Osteocyte (in vitro differentiated cells): ENCODE results near the gene PLCG2. TPM values are rescaled to one million over a fixed set of nuclear protein-coding genes. Genes with fewer than 3 reads are reported as not detected.
"Not testable (repeated sequence)": the region's sequence is repeated elsewhere in the genome, so short reads cannot be mapped to it uniquely, and the experiment has no call there.

Source experiments
- DNase-seq: peaks from one replicate; pipeline ENCODE4 v3.0.0; 2021; ENCODE audit warnings: mixed read lengths; ENCODE audit not compliant: unreplicated experiment; ENCODE audit errors: extremely low spot score
- H3K27ac Mint-ChIP-seq: one replicate; pipeline ENCODE4 v1.8.0; 2021; ENCODE audit warnings: mild to moderate bottlenecking, mixed read lengths; ENCODE audit not compliant: unreplicated experiment
- H3K27me3 Mint-ChIP-seq: one replicate; pipeline ENCODE4 v1.8.0; 2021; ENCODE audit warnings: mixed read lengths; ENCODE audit not compliant: unreplicated experiment
- H3K36me3 Mint-ChIP-seq: one replicate; pipeline ENCODE4 v1.8.0; 2021; ENCODE audit warnings: mixed read lengths; ENCODE audit not compliant: unreplicated experiment
- H3K4me1 Mint-ChIP-seq: one replicate; pipeline ENCODE4 v1.8.0; 2021; ENCODE audit warnings: mixed read lengths; ENCODE audit not compliant: unreplicated experiment
- H3K4me3 Mint-ChIP-seq: one replicate; pipeline ENCODE4 v1.8.0; 2021; ENCODE audit warnings: mild to moderate bottlenecking, moderate library complexity, mixed read lengths; ENCODE audit not compliant: unreplicated experiment
- H3K9me3 Mint-ChIP-seq: one replicate; pipeline ENCODE4 v1.8.0; 2021; ENCODE audit warnings: mixed read lengths; ENCODE audit not compliant: unreplicated experiment
- total RNA-seq: library from RNA; stranded (reverse); gene quantifications from 2 replicates; pipeline ENCODE4 v1.2.1, GENCODE V29; 2021
- TF ChIP-seq, protein P1 (sequence below): fragments of 200-600 bp; sonication (generic); IDR thresholded peaks from 2 replicates; pipeline ENCODE4 v1.5.0; 2021; ENCODE audit warnings: antibody characterized with exemption, mild to moderate bottlenecking, moderate library complexity

PLCG2 gene
- total RNA-seq, 1 donor from 2014 or later, result not detected

DNA sequence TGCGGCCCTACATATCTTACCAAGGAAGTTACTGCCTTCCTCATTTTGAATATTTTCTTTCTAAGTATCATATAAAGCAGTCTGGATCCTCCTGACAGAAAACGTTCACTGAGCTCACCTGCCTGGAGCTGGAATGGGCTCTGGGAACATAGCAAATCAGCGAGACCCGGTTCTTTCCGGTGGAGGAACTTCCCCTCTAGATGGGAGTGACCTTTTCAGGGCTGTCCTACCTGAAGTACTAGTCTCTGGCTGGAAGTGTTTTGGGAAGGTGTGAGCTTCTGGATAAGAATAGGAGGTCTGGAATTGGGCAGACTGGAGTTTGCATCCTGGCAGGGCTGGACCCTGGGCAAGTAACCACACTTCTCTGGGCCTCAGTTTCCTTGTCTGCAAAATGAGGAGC lies 152.8 kb downstream of the PLCG2 start:
- Mint-ChIP-seq H3K9me3 (no peaks in the 10 kb centered on the region), H3K36me3 (no peaks in the 10 kb centered on the region), H3K4me3 (no peak overlapping the region), H3K27ac (no peak overlapping the region), H3K4me1 (no peaks in the 10 kb centered on the region), H3K27me3 (peaks cover 7% of the 10 kb centered on the region)
- TF ChIP-seq, protein P1, sequence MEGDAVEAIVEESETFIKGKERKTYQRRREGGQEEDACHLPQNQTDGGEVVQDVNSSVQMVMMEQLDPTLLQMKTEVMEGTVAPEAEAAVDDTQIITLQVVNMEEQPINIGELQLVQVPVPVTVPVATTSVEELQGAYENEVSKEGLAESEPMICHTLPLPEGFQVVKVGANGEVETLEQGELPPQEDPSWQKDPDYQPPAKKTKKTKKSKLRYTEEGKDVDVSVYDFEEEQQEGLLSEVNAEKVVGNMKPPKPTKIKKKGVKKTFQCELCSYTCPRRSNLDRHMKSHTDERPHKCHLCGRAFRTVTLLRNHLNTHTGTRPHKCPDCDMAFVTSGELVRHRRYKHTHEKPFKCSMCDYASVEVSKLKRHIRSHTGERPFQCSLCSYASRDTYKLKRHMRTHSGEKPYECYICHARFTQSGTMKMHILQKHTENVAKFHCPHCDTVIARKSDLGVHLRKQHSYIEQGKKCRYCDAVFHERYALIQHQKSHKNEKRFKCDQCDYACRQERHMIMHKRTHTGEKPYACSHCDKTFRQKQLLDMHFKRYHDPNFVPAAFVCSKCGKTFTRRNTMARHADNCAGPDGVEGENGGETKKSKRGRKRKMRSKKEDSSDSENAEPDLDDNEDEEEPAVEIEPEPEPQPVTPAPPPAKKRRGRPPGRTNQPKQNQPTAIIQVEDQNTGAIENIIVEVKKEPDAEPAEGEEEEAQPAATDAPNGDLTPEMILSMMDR, result no peak
- DNase-seq, result peak; percentile 59

DNA sequence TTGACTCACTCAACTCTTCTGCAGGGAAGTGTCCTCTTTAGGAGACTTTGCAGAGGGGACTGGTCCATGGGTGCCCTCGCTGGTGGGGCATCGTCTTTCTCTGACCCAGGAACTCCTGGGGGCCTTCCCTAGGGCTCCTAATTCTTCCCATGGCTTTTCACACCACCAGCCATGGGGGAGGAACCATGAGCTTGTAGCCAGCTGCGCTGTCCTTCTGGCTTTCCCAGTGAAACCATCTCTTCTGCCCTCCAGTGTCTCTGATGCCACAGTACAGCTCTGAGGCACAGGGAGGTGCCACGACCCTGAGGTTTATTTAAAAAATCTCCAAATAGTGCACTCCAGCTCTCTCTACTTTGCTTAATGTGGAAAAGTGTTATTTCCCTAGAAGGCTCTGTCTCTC lies 153.6 kb downstream of the PLCG2 start:
- TF ChIP-seq, protein P1, result no peak
- no peaks in the 10 kb centered on the region for H3K9me3 Mint-ChIP-seq
- DNase-seq, result peak; percentile 73
- H3K4me1 Mint-ChIP-seq, result no peaks in the 10 kb centered on the region
- H3K4me3 Mint-ChIP-seq, result no peak overlapping the region
- no peak overlapping the region for H3K27ac Mint-ChIP-seq
- peaks cover 13% of the 10 kb centered on the region for H3K27me3 Mint-ChIP-seq
- H3K36me3 Mint-ChIP-seq, result no peaks in the 10 kb centered on the region

DNA sequence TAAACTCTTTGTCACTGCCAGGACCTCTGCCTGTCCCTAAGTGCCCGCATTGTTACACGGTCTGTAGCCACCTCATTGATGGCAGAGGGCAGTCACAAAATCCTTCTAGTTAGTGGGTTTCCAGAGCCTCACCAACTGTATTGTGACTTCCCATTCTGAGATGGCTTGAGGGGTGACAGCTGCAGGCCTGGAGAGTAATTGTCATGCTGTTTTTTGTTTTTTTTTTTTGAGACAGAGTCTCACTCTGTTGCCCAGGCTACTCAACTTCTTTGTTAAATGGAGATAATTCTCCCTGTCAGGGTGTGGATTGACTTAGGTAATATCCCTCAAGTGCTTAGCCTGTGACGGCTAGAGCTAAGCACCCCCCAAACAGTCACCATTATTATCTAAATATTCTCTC lies 154.3 kb downstream of the PLCG2 start:
- Mint-ChIP-seq H3K27me3 (peaks cover 13% of the 10 kb centered on the region), H3K9me3 (no peaks in the 10 kb centered on the region), H3K36me3 (no peaks in the 10 kb centered on the region), H3K27ac (no peak overlapping the region), H3K4me1 (no peaks in the 10 kb centered on the region), H3K4me3 (no peak overlapping the region)
- TF ChIP-seq, protein P1, result no peak
- DNase-seq, result peak; percentile 51

DNA sequence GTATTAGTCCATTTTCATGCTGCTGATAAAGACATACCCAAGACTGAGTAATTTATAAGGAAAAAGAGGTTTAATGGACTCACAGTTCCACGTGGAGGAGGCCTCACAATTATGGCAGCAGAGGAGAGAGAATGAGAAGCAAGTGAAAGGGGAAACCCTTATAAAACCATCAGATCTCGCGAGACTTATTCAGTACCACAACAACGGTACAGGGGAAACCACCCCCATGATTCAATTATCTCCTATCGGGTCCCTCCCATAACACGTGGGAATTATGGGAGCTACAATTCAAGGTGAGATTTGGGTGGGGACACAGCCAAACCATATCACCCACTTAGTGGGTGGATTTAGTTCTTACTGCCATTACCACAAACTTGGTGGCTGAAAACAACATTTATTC lies 155.6 kb downstream of the PLCG2 start:
- DNase-seq, result peak; percentile 25
- H3K36me3 Mint-ChIP-seq, H3K27ac Mint-ChIP-seq: not testable (repeated sequence)

DNA sequence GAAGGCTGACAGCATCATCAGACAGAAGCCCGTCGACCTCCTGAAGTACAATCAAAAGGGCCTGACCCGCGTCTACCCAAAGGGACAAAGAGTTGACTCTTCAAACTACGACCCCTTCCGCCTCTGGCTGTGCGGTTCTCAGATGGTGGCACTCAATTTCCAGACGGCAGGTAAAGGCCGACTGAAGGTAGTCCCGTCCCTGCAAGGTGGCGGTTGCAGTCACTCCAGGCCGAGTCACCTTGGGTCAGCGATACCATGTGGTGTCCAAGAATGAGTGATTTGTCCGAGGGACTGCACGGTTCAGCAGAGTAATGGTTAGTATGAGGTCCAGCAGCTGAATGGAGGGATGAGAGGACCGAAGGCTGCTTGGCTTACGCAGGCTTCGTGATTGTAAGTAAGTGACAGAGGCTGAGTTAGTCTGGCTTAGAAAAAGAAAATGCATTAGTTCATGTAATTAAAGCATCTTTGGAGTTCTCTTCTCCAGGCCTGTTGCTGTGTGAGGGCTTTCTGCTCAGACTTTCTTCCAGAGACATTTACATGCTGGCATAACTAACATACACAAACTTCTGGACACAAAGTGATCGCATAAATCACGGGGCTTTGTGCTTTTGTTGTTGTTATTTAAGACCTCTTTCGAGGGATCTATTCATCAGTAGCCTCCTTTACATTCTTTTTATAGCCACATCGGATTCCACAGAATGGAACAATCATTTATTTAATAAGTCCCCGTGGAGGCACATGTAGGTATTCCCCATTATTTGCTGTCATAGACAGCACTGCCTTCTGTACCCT lies 157.3 kb downstream of the PLCG2 start:
- TF ChIP-seq, protein P1, result no peak
- Mint-ChIP-seq H3K27me3 (peaks cover 26% of the 10 kb centered on the region), H3K36me3 (no peaks in the 10 kb centered on the region)

More for the DNA sequence above, 155.6 kb downstream of the PLCG2 start:
- H3K9me3 Mint-ChIP-seq, H3K4me1 Mint-ChIP-seq, H3K4me3 Mint-ChIP-seq: not testable (repeated sequence)
- H3K27me3 Mint-ChIP-seq, result peaks cover 22% of the 10 kb centered on the region

More for the DNA sequence above, 157.3 kb downstream of the PLCG2 start:
- Mint-ChIP-seq H3K9me3 (no peaks in the 10 kb centered on the region), H3K4me3 (no peak overlapping the region), H3K27ac (no peak overlapping the region), H3K4me1 (no peaks in the 10 kb centered on the region)
- peak; percentile 53 for DNase-seq
